IPS DF 6.9 (cell line): ENCODE measurements around the gene FAM13C.

Experiments
- DNase-seq: peaks from one replicate; pipeline ENCODE4 v3.0.0-alpha.2; 2013; ENCODE audit warnings: low read depth, low spot score
- H3K27ac ChIP-seq: one replicate; pipeline ENCODE4 v1.5.1; 2013; ENCODE audit warnings: low read length, control low read depth
- H3K27me3 ChIP-seq: 2 replicates; pipeline ENCODE4 v1.6.1; 2013; ENCODE audit warnings: mild to moderate bottlenecking, low read length; ENCODE audit not compliant: control insufficient read depth, insufficient read depth
- H3K36me3 ChIP-seq: 2 replicates; pipeline ENCODE4 v1.6.1; 2013; ENCODE audit warnings: low read length; ENCODE audit not compliant: control insufficient read depth, insufficient read depth
- H3K4me1 ChIP-seq: 2 replicates; pipeline ENCODE4 v1.6.1; 2013; ENCODE audit warnings: low read length; ENCODE audit not compliant: control insufficient read depth, insufficient read depth
- H3K4me3 ChIP-seq: 2 replicates; pipeline ENCODE4 v1.5.1; 2013; ENCODE audit warnings: mild to moderate bottlenecking, low read length
- H3K9me3 ChIP-seq: 2 replicates; pipeline ENCODE4 v1.6.1; 2013; ENCODE audit warnings: low read length, inconsistent platforms; ENCODE audit not compliant: control insufficient read depth, insufficient read depth
- WGBS: extraction: QIAGEN DNeasy Blood & Tissue Kit; methylation state at CpG from one replicate; pipeline ENCODE4 v1.1.7; 2013; ENCODE audit warnings: mixed read lengths, missing lambda C conversion rate; ENCODE audit not compliant: insufficient read length, insufficient coverage; 5-methylcytosine and 5-hydroxymethylcytosine counted together

FAM13C gene

DNA sequence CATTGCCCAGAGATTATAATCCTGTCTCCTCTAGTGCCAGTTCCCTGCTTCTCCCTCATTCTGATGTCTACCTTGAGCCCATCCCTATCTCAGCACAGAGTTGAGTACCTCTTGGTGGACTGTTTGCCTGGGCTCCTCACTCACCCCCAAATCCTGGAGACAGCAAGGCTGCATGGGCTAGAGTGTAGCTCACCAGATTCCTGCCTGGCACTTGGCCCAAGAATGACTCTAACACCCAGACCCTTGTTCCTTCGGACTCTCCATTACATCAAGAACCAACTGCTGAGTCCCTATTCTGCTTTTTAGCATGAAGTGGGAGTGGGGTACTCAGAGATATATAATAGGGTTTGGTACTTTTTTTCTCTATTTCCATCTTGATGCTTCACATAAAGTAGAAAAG is 22.1 kb downstream of the FAM13C start:
- no peaks in the 10 kb centered on the region for H3K9me3 ChIP-seq
- no peak overlapping the region for H3K4me3 ChIP-seq
- WGBS: no CpG with 5 or more reads among the region's 1 CpG
- DNase-seq: no peak
- H3K27me3 ChIP-seq: peaks cover 9% of the 10 kb centered on the region
- no peaks in the 10 kb centered on the region for H3K36me3 ChIP-seq
- H3K27ac ChIP-seq: no peak overlapping the region
- H3K4me1 ChIP-seq: no peaks in the 10 kb centered on the region

- H3K27me3 ChIP-seq: peaks cover 9% of the 10 kb centered on the region
- no peaks in the 10 kb centered on the region for H3K36me3 ChIP-seq
- DNase-seq: no peak
- no CpG with 5 or more reads among the region's 1 CpG for WGBS
- H3K4me3 ChIP-seq: no peak overlapping the region
- H3K9me3 ChIP-seq: no peaks in the 10 kb centered on the region
- H3K4me1 ChIP-seq: no peaks in the 10 kb centered on the region
- no peak overlapping the region for H3K27ac ChIP-seq
Measured at GRCh38 chr10:59339351-59339750, 23.0 kb downstream of the FAM13C start.

- DNase-seq: no peak
- Histone ChIP-seq H3K4me1 (no peaks in the 10 kb centered on the region), H3K27ac (no peak overlapping the region), H3K4me3 (no peak overlapping the region), H3K27me3 (peaks cover 11% of the 10 kb centered on the region), H3K36me3 (no peaks in the 10 kb centered on the region), H3K9me3 (no peaks in the 10 kb centered on the region)
Measured at GRCh38 chr10:59337201-59337652, 25.1 kb downstream of the FAM13C start.

DNA sequence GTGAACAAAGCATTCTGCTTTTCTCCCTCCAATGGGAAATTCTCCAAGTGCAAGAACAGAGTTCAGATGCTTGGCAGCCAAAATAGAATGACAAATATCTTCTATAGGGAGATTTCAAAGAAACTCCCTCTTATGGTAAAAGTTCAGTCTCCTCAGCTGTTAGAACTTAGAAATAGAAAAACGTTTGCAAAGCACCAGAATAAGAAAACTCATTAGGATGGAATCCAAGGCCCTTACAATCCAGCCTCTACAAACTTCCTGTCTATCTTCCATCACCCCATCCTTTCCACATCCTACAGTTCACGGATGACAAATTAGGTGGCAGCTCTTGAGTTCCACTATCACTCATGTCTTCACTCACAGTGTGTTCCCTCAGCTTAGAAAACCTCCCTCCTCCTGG is 25.7 kb downstream of the FAM13C start:
- Histone ChIP-seq H3K36me3 (no peaks in the 10 kb centered on the region), H3K4me1 (no peaks in the 10 kb centered on the region), H3K27ac (no peak overlapping the region), H3K9me3 (no peaks in the 10 kb centered on the region), H3K27me3 (peaks cover 11% of the 10 kb centered on the region), H3K4me3 (no peak overlapping the region)
- no peak for DNase-seq
- no CpG with 5 or more reads among the region's 2 CpGs for WGBS

- peaks cover 11% of the 10 kb centered on the region for H3K27me3 ChIP-seq
- H3K27ac ChIP-seq: no peak overlapping the region
- H3K4me3 ChIP-seq: no peak overlapping the region
- no peak for DNase-seq
- H3K4me1 ChIP-seq: no peaks in the 10 kb centered on the region
- H3K36me3 ChIP-seq: no peaks in the 10 kb centered on the region
- H3K9me3 ChIP-seq: no peaks in the 10 kb centered on the region
- no CpG with 5 or more reads among the region's 2 CpGs for WGBS
Measured at GRCh38 chr10:59335497-59335896, 26.9 kb downstream of the FAM13C start.

GRCh38 chr10:59333701-59334100 is 28.6 kb downstream of the FAM13C start:
- Histone ChIP-seq H3K9me3 (no peaks in the 10 kb centered on the region), H3K4me3 (no peak overlapping the region), H3K36me3 (no peaks in the 10 kb centered on the region), H3K4me1 (no peaks in the 10 kb centered on the region), H3K27me3 (peaks cover 11% of the 10 kb centered on the region), H3K27ac (no peak overlapping the region)
- no CpG with 5 or more reads among the region's 1 CpG for WGBS
- DNase-seq: no peak

DNA sequence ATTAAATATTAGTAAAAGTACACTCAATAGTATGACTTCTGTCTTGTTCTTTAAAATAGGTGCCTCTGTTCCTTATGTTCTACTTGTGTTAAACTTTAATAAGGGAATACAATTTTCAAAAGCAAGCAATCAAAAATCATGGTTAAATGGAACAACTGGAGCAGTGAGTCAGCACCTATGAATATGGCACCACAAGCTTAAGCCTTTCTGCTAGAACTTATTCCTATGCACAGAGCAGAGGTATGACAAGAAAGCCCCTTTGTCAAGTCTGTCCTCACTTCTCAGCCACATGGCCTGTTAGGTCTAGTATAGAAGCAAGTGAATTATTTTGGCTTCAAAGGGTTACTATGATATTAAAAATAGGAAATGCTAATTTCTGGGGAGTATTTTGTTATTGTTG is 29.8 kb downstream of the FAM13C start:
- DNase-seq: no peak
- Histone ChIP-seq H3K4me1 (no peaks in the 10 kb centered on the region), H3K36me3 (no peaks in the 10 kb centered on the region), H3K9me3 (no peaks in the 10 kb centered on the region), H3K4me3 (no peak overlapping the region), H3K27me3 (peaks cover 11% of the 10 kb centered on the region), H3K27ac (no peak overlapping the region)

- Histone ChIP-seq H3K27me3 (peaks cover 7% of the 10 kb centered on the region), H3K9me3 (no peaks in the 10 kb centered on the region), H3K4me1 (no peaks in the 10 kb centered on the region), H3K4me3 (no peak overlapping the region), H3K36me3 (no peaks in the 10 kb centered on the region), H3K27ac (no peak overlapping the region)
- no peak for DNase-seq
Measured at GRCh38 chr10:59331661-59332060, 30.7 kb downstream of the FAM13C start.

- H3K27me3 ChIP-seq: no peaks in the 10 kb centered on the region
- DNase-seq: no peak
- H3K4me3 ChIP-seq: no peak overlapping the region
Measured at GRCh38 chr10:59325116-59325515, 37.2 kb downstream of the FAM13C start.

DNA sequence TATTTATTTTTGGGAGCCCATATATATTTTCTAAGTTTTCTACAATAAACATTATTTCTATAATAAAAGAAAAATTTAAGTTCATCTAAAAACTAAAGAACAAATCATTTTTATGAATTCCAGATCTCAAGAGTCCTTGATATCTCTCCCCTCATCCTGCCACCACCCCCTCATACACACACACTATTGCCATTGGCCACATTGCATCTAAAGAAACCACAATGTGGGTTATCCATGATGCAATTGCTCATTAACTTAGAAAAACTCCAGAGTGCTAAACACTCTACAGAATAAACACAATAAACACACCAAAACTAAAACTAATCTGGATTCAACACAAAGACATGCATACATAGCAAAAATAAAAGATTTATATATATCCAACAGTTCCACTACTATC is 37.8 kb downstream of the FAM13C start:
- no peaks in the 10 kb centered on the region for H3K36me3 ChIP-seq
- H3K27me3 ChIP-seq: no peaks in the 10 kb centered on the region
- H3K4me3 ChIP-seq: no peak overlapping the region
- no peaks in the 10 kb centered on the region for H3K9me3 ChIP-seq
- no peak for DNase-seq
- no peak overlapping the region for H3K27ac ChIP-seq
- H3K4me1 ChIP-seq: no peaks in the 10 kb centered on the region

More at GRCh38 chr10:59325116-59325515, 37.2 kb downstream of the FAM13C start:
- H3K36me3 ChIP-seq: no peaks in the 10 kb centered on the region
- H3K9me3 ChIP-seq: no peaks in the 10 kb centered on the region
- no peaks in the 10 kb centered on the region for H3K4me1 ChIP-seq
- no peak overlapping the region for H3K27ac ChIP-seq

DNA sequence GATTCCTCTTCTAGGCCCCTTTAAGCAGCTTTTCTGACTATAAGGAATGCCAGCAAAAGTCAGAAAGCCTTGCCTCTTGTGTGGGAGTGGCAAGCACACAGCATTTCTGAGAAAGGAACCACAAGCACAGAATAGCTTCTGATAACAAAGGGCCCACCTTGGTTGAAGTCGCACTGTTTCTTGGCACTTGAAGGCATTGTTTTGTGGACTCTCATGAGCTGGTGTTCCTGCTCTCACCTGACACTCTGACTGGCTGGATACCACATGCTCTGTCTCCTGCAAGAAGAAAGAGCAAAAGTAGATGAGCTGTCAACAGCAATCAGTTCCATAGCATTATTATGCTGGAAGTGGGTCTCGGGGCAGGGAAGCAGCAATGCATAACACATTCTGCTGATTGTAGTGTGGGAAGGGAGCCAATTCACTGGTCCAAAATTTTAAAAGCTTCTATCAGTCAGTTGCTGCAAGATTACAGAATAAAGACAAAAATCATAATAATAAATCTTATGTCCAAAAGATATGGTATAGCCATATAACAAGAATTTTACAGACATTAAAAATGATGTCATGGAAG is 38.4 kb downstream of the FAM13C start:
- DNase-seq: no peak
- H3K9me3 ChIP-seq: no peaks in the 10 kb centered on the region
- no peak overlapping the region for H3K27ac ChIP-seq
- H3K27me3 ChIP-seq: no peaks in the 10 kb centered on the region
- no peaks in the 10 kb centered on the region for H3K36me3 ChIP-seq
- no CpG with 5 or more reads among the region's 2 CpGs for WGBS
- no peaks in the 10 kb centered on the region for H3K4me1 ChIP-seq
- H3K4me3 ChIP-seq: no peak overlapping the region
